Measurements from ENCODE around the gene TPST2.

TPST2 gene

DNA sequence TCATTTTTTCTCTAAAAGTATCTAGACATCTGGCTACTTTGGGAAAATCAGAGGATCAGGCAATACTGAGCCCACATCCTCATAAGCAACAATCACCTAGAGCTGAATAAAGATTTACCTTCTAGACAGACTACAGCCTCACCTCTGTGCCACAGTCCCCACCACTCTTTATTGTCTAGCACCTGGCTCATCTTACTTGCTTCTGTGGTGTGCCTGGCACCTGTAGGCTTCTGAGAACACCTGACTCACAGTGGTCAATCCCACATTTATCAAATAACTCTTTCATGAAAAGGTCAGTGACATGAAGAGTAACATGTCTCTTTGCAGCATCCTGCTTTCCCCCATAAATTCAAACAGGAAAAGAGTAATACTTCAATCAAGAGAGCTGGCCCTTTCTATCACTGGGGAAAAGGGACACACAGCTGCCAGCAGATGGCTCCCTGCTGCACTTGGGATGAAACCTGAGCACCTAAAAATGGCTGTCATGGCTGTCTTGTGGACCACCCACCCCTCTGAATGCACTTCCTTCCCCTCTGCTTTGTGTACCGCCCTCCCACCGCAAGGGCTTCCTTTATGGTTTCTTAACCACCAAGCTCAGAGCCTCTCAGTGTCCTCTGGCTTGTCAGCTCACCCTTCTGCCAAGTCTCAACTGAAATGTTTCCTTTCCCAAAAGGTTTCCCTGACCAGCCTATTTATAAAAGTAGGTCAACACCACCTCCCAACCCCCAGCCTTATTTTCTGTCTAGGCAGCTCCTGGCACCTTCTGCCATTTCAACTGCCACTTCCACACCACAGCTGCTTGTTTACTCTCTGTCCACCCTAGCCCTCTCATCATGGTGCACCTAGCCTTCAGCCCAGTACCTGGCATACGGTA is 87.0 kb downstream of the TPST2 start:
- Histone ChIP-seq H3K27ac (ENCODE audit: low read depth, low read length) (no peak overlapping the region), H3K4me1 (ENCODE audit: control insufficient read depth in 1 of 2, insufficient read depth in 2 of 2, low read length in 2 of 2) (no peaks in the 10 kb centered on the region), H3K4me3 (ENCODE audit: low read depth, low read length) (no peak overlapping the region), H3K4me2 (ENCODE audit: low read length) (no peak overlapping the region), H4K91ac (ENCODE audit: low read depth, low read length) (no peak overlapping the region), H2BK120ac (ENCODE audit: insufficient read depth, low read length, poor library complexity) (no peak overlapping the region), H3K9ac (ENCODE audit: low read length) (no peak overlapping the region), H3K79me2 (ENCODE audit: control insufficient read depth, insufficient read depth, low read length, poor library complexity) (no peaks in the 10 kb centered on the region), H4K12ac (ENCODE audit: low read depth, low read length) (no peak overlapping the region), H3K18ac (ENCODE audit: low read length) (no peak overlapping the region), H3K79me1 (ENCODE audit: low read length) (no peaks in the 10 kb centered on the region), H3K14ac (ENCODE audit: low read length) (no peak overlapping the region), H3K23ac (ENCODE audit: low read length) (no peak overlapping the region), H2BK5ac (ENCODE audit: low read depth, low read length, poor library complexity) (no peak overlapping the region), H3K9me3 (ENCODE audit: insufficient read depth, low read depth, low read length) (no peaks in the 10 kb centered on the region), H3K27me3 (ENCODE audit: insufficient read depth, low read length) (no peaks in the 10 kb centered on the region), H2AFZ (ENCODE audit: insufficient read depth, low read length, poor library complexity) (peak overlapping the region; percentile 6), H2AK5ac (ENCODE audit: low read length) (no peak overlapping the region), H2BK12ac (ENCODE audit: low read length) (no peak overlapping the region), H3K4ac (ENCODE audit: low read depth, low read length) (no peak overlapping the region), H4K8ac (ENCODE audit: low read depth, low read length) (no peak overlapping the region), H3K36me3 (ENCODE audit: control insufficient read depth in 1 of 2, insufficient read depth in 2 of 2, low read length in 2 of 2) (peaks cover 40 to 54% of the 10 kb centered on the region in 2 experiments)
- DNase-seq: peak in 1 of 2 donors; percentile 34
- no CpG with 5 or more reads among the region's 3 CpGs for WGBS (ENCODE audit: extremely low coverage, insufficient coverage, insufficient read length)

- Histone ChIP-seq H3K4me3 (ENCODE audit: low read depth, low read length) (no peak overlapping the region), H4K8ac (ENCODE audit: low read depth, low read length) (no peak overlapping the region), H3K9ac (ENCODE audit: low read length) (no peak overlapping the region), H3K79me2 (ENCODE audit: control insufficient read depth, insufficient read depth, low read length, poor library complexity) (no peaks in the 10 kb centered on the region), H2BK12ac (ENCODE audit: low read length) (no peak overlapping the region), H3K4me1 (ENCODE audit: control insufficient read depth in 1 of 2, insufficient read depth in 2 of 2, low read length in 2 of 2) (no peaks in the 10 kb centered on the region), H2BK120ac (ENCODE audit: insufficient read depth, low read length, poor library complexity) (no peak overlapping the region), H2BK5ac (ENCODE audit: low read depth, low read length, poor library complexity) (no peak overlapping the region), H3K4ac (ENCODE audit: low read depth, low read length) (no peak overlapping the region), H2AK5ac (ENCODE audit: low read length) (no peak overlapping the region), H2AFZ (ENCODE audit: insufficient read depth, low read length, poor library complexity) (no peak overlapping the region), H3K27me3 (ENCODE audit: insufficient read depth, low read length) (no peaks in the 10 kb centered on the region), H3K36me3 (ENCODE audit: control insufficient read depth in 1 of 2, insufficient read depth in 2 of 2, low read length in 2 of 2) (peaks cover 39 to 56% of the 10 kb centered on the region in 2 experiments), H3K4me2 (ENCODE audit: low read length) (no peak overlapping the region), H3K9me3 (ENCODE audit: insufficient read depth, low read depth, low read length) (no peaks in the 10 kb centered on the region), H3K18ac (ENCODE audit: low read length) (no peak overlapping the region), H3K27ac (ENCODE audit: low read depth, low read length) (no peak overlapping the region), H3K14ac (ENCODE audit: low read length) (no peak overlapping the region), H4K12ac (ENCODE audit: low read depth, low read length) (no peak overlapping the region), H3K79me1 (ENCODE audit: low read length) (no peaks in the 10 kb centered on the region), H3K23ac (ENCODE audit: low read length) (no peak overlapping the region), H4K91ac (ENCODE audit: low read depth, low read length) (no peak overlapping the region)
- no peak for DNase-seq
- WGBS (ENCODE audit: extremely low coverage, insufficient coverage, insufficient read length): no CpG with 5 or more reads among the region's 2 CpGs
These were observed 87.9 kb downstream of the TPST2 start for GRCh38 chr22:26501996-26502395.

DNA sequence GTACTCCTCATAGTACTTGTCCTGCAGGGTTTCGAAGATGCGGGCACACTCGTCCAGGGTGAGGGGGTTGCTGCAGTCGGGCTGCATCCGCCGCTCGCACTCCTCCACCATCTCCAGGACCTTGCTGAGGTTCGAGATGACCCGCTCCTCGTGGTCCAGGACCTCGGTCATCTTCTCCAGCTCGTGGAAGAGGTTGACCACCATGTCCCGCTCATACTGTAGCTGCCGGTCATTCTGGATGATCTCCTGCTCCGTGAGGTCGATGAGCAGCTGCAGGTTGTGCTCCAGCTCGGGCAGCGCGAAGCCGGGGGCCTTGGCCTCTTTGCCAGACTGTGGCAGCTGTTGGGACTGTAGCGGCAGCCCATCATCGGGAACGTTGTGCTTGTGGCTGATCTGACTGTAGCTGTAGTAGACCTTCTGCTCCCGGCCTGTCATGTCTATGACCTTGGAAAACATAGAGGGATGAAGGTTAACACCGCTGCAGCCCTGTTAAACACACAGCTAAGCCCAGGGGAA is 90.7 kb downstream of the TPST2 start:
- no peak overlapping the region for H3K18ac ChIP-seq (ENCODE audit: low read length)
- no peak overlapping the region for H2BK12ac ChIP-seq (ENCODE audit: low read length)
- H3K4me3 ChIP-seq (ENCODE audit: low read depth, low read length): no peak overlapping the region
- no peak overlapping the region for H3K27ac ChIP-seq (ENCODE audit: low read depth, low read length)
- H4K91ac ChIP-seq (ENCODE audit: low read depth, low read length): no peak overlapping the region
- H2AFZ ChIP-seq (ENCODE audit: insufficient read depth, low read length, poor library complexity): no peak overlapping the region
- H3K79me2 ChIP-seq (ENCODE audit: control insufficient read depth, insufficient read depth, low read length, poor library complexity): no peaks in the 10 kb centered on the region
- no peaks in the 10 kb centered on the region for H3K4me1 ChIP-seq (ENCODE audit: control insufficient read depth in 1 of 2, insufficient read depth in 2 of 2, low read length in 2 of 2)
- H2AK5ac ChIP-seq (ENCODE audit: low read length): no peak overlapping the region
- H3K36me3 ChIP-seq (ENCODE audit: control insufficient read depth in 1 of 2, insufficient read depth in 2 of 2, low read length in 2 of 2): peaks cover 36 to 58% of the 10 kb centered on the region in 2 experiments
- H3K23ac ChIP-seq (ENCODE audit: low read length): no peak overlapping the region
- no CpG with 5 or more reads among the region's 25 CpGs for WGBS (ENCODE audit: extremely low coverage, insufficient coverage, insufficient read length)
- no peak overlapping the region for H2BK5ac ChIP-seq (ENCODE audit: low read depth, low read length, poor library complexity)
- H3K4me2 ChIP-seq (ENCODE audit: low read length): no peak overlapping the region
- no peak overlapping the region for H3K4ac ChIP-seq (ENCODE audit: low read depth, low read length)
- no peak overlapping the region for H3K14ac ChIP-seq (ENCODE audit: low read length)
- H3K79me1 ChIP-seq (ENCODE audit: low read length): no peaks in the 10 kb centered on the region
- DNase-seq: no peak
- no peak overlapping the region for H4K12ac ChIP-seq (ENCODE audit: low read depth, low read length)
- no peaks in the 10 kb centered on the region for H3K9me3 ChIP-seq (ENCODE audit: insufficient read depth, low read depth, low read length)
- H2BK120ac ChIP-seq (ENCODE audit: insufficient read depth, low read length, poor library complexity): no peak overlapping the region
- no peak overlapping the region for H4K8ac ChIP-seq (ENCODE audit: low read depth, low read length)
- no peaks in the 10 kb centered on the region for H3K27me3 ChIP-seq (ENCODE audit: insufficient read depth, low read length)
- H3K9ac ChIP-seq (ENCODE audit: low read length): no peak overlapping the region

- Histone ChIP-seq H3K4ac (ENCODE audit: low read depth, low read length) (no peak overlapping the region), H3K18ac (ENCODE audit: low read length) (no peak overlapping the region)
- DNase-seq: peak in 1 of 2 donors; percentile 38
These were observed 93.5 kb downstream of the TPST2 start for GRCh38 chr22:26496456-26496855.

More at GRCh38 chr22:26496456-26496855, 93.5 kb downstream of the TPST2 start:
- no peak overlapping the region for H2BK120ac ChIP-seq (ENCODE audit: insufficient read depth, low read length, poor library complexity)
- no peak overlapping the region for H3K4me3 ChIP-seq (ENCODE audit: low read depth, low read length)
- no peak overlapping the region for H2AK5ac ChIP-seq (ENCODE audit: low read length)
- no peaks in the 10 kb centered on the region for H3K27me3 ChIP-seq (ENCODE audit: insufficient read depth, low read length)
- H3K79me1 ChIP-seq (ENCODE audit: low read length): no peaks in the 10 kb centered on the region
- no peaks in the 10 kb centered on the region for H3K9me3 ChIP-seq (ENCODE audit: insufficient read depth, low read depth, low read length)
- no peak overlapping the region for H3K4me2 ChIP-seq (ENCODE audit: low read length)
- H3K27ac ChIP-seq (ENCODE audit: low read depth, low read length): no peak overlapping the region
- H3K36me3 ChIP-seq (ENCODE audit: control insufficient read depth in 1 of 2, insufficient read depth in 2 of 2, low read length in 2 of 2): peaks cover 48 to 62% of the 10 kb centered on the region in 2 experiments
- no peak overlapping the region for H4K12ac ChIP-seq (ENCODE audit: low read depth, low read length)
- no peak overlapping the region for H3K23ac ChIP-seq (ENCODE audit: low read length)
- H4K8ac ChIP-seq (ENCODE audit: low read depth, low read length): no peak overlapping the region
- H2BK5ac ChIP-seq (ENCODE audit: low read depth, low read length, poor library complexity): no peak overlapping the region
- no CpG with 5 or more reads among the region's 4 CpGs for WGBS (ENCODE audit: extremely low coverage, insufficient coverage, insufficient read length)
- no peak overlapping the region for H2BK12ac ChIP-seq (ENCODE audit: low read length)
- H3K79me2 ChIP-seq (ENCODE audit: control insufficient read depth, insufficient read depth, low read length, poor library complexity): no peaks in the 10 kb centered on the region
- no peak overlapping the region for H3K14ac ChIP-seq (ENCODE audit: low read length)
- H3K9ac ChIP-seq (ENCODE audit: low read length): no peak overlapping the region
- H3K4me1 ChIP-seq (ENCODE audit: control insufficient read depth in 1 of 2, insufficient read depth in 2 of 2, low read length in 2 of 2): no peaks in the 10 kb centered on the region
- no peak overlapping the region for H2AFZ ChIP-seq (ENCODE audit: insufficient read depth, low read length, poor library complexity)
- H4K91ac ChIP-seq (ENCODE audit: low read depth, low read length): no peak overlapping the region

Data from trophoblast cell (in vitro differentiated cells and primary cell).